GM23338 (cell line): ENCODE measurements around the gene LNX1. TPM values are rescaled to one million over a fixed set of nuclear protein-coding genes. Genes with fewer than 3 reads are reported as not detected.

Experiments
- ATAC-seq: fragments of 200-7000 bp; cut with Tn5 transposase; 3 replicates; pipeline ENCODE4 v1.9.1; 2020
- DNase-seq: peaks from one replicate; pipeline ENCODE4 v3.0.0-alpha.2; 2015; ENCODE audit warnings: low spot score
- H2AFZ ChIP-seq: fragments of 200-600 bp; sonication (generic); 2 replicates; pipeline ENCODE4 v1.8.0; 2016; ENCODE audit warnings: antibody characterized with exemption, mild to moderate bottlenecking, moderate library complexity
- H3F3A ChIP-seq: fragments of 200-600 bp; sonication (generic); replicated peaks from 2 replicates; pipeline ENCODE4 v1.8.0; 2017; ENCODE audit warnings: antibody characterized with exemption, mixed run types, low read depth
- H3K27ac ChIP-seq: fragments of 200-600 bp; sonication (generic); 2 replicates; pipeline ENCODE4 v1.6.1; 2016; ENCODE audit warnings: low read depth
- H3K27me3 ChIP-seq: fragments of 200-600 bp; sonication (generic); 2 replicates; pipeline ENCODE4 v1.8.0; 2016; ENCODE audit warnings: mild to moderate bottlenecking, mixed run types, moderate library complexity; ENCODE audit not compliant: insufficient read depth
- H3K36me3 ChIP-seq: fragments of 200-600 bp; sonication (generic); 2 replicates; pipeline ENCODE4 v1.8.0; 2016; ENCODE audit warnings: mild to moderate bottlenecking; ENCODE audit not compliant: insufficient read depth
- H3K4me1 ChIP-seq: fragments of 200-600 bp; sonication (generic); 2 replicates; pipeline ENCODE4 v1.8.0; 2016; ENCODE audit warnings: mild to moderate bottlenecking, moderate library complexity; ENCODE audit not compliant: insufficient read depth
- H3K4me2 ChIP-seq: fragments of 200-600 bp; sonication (generic); 2 replicates; pipeline ENCODE4 v1.7.1; 2017; ENCODE audit warnings: mixed run types
- H3K4me3 ChIP-seq: fragments of 200-600 bp; sonication (generic); 2 replicates; pipeline ENCODE4 v1.6.1; 2016; ENCODE audit warnings: mixed run types
- H3K79me2 ChIP-seq: fragments of 200-600 bp; sonication (generic); replicated peaks from 2 replicates; pipeline ENCODE4 v1.8.0; 2017; ENCODE audit warnings: mild to moderate bottlenecking; ENCODE audit not compliant: insufficient read depth
- H3K9me2 ChIP-seq: fragments of 200-600 bp; sonication (generic); 2 replicates; pipeline ENCODE4 v1.8.0; 2017; ENCODE audit not compliant: insufficient read depth
- H4K20me1 ChIP-seq: fragments of 200-600 bp; sonication (generic); replicated peaks from 2 replicates; pipeline ENCODE4 v1.8.0; 2017; ENCODE audit warnings: mild to moderate bottlenecking; ENCODE audit not compliant: insufficient read depth
- H3K27ac Mint-ChIP-seq: 2 replicates; pipeline ENCODE4 v1.8.0; 2020; ENCODE audit warnings: inconsistent platforms, mild to moderate bottlenecking, moderate library complexity, mixed read lengths
- H3K27me3 Mint-ChIP-seq: 3 replicates; pipeline ENCODE4 v1.8.0; 2022; ENCODE audit warnings: low read depth, mild to moderate bottlenecking, moderate library complexity, mixed read lengths, inconsistent platforms; ENCODE audit not compliant: insufficient read depth, poor library complexity
- H3K36me3 Mint-ChIP-seq: 3 replicates; pipeline ENCODE4 v1.8.0; 2021; ENCODE audit warnings: low read depth, mild to moderate bottlenecking, inconsistent platforms, moderate library complexity, mixed read lengths
- H3K4me1 Mint-ChIP-seq: 3 replicates; pipeline ENCODE4 v1.8.0; 2020; ENCODE audit warnings: mild to moderate bottlenecking, inconsistent platforms, mixed read lengths
- H3K4me3 Mint-ChIP-seq: 3 replicates; pipeline ENCODE4 v1.8.0; 2021; ENCODE audit warnings: moderate library complexity, mild to moderate bottlenecking, inconsistent platforms, mixed read lengths
- H3K9me3 Mint-ChIP-seq: 3 replicates; pipeline ENCODE4 v1.8.0; 2020; ENCODE audit warnings: moderate library complexity, mild to moderate bottlenecking, inconsistent platforms, mixed read lengths
- CREB1 ChIP-seq: fragments of 250-450 bp; sonication (Bioruptor Pico); IDR thresholded peaks from 2 replicates; pipeline ENCODE4 v1.5.0; 2020; ENCODE audit warnings: low read depth, mild to moderate bottlenecking, moderate library complexity
- EZH2 ChIP-seq: fragments of 200-600 bp; sonication (generic); IDR thresholded peaks from one replicate; pipeline ENCODE4 v1.8.0; 2017; ENCODE audit warnings: antibody characterized with exemption, mild to moderate bottlenecking, low read depth; ENCODE audit not compliant: unreplicated experiment
- EZH2phosphoT487 ChIP-seq: fragments of 200-600 bp; sonication (generic); IDR thresholded peaks from one replicate; pipeline ENCODE4 v1.8.1; 2018; ENCODE audit warnings: antibody characterized with exemption; ENCODE audit not compliant: unreplicated experiment
- JUNB ChIP-seq: IDR thresholded peaks from one replicate; pipeline ENCODE4 v1.6.1; 2016; ENCODE audit warnings: antibody characterized with exemption; ENCODE audit not compliant: unreplicated experiment
- NANOG ChIP-seq: IDR thresholded peaks from 2 replicates; pipeline ENCODE4 v1.6.1; 2016; ENCODE audit warnings: antibody characterized with exemption, borderline replicate concordance
- POLR2AphosphoS5 ChIP-seq: IDR thresholded peaks from 2 replicates; pipeline ENCODE4 v1.6.1; 2016; ENCODE audit warnings: antibody characterized with exemption, low read depth
- STAT1 ChIP-seq: IDR thresholded peaks from one replicate; pipeline ENCODE4 v1.6.1; 2016; ENCODE audit warnings: antibody characterized with exemption; ENCODE audit not compliant: unreplicated experiment
- ZNF331 ChIP-seq: fragments of 250-450 bp; sonication (Bioruptor Pico); IDR thresholded peaks from 2 replicates; pipeline ENCODE4 v1.5.0; 2020; ENCODE audit warnings: low read depth, mild to moderate bottlenecking, moderate library complexity
- polyA plus RNA-seq: library from polyadenylated mRNA; unstranded; fragments of >200 nt; fragmentation: Nextera tagmentation; extraction: Ambion mirVana; gene quantifications from 2 replicates; pipeline ENCODE4 v1.2.1, GENCODE V29; 2016
- total RNA-seq: library from RNA; depleted of rRNA; stranded (reverse); fragments of >200 nt; shearing (Covaris generic); gene quantifications from 2 replicates; pipeline ENCODE4 v1.2.3, GENCODE V29; 2014
- TF ChIP-seq, protein P1 (sequence below), 2 experiments: fragments of 200-600 bp in 1 of 2; sonication (generic) in 1 of 2; conservative IDR thresholded peaks; 2 replicates each; pipeline versions ENCODE4 v1.5.1 to v1.6.1; 2016 to 2017; ENCODE audit warnings: antibody characterized with exemption in 2 of 2, low read depth in 2 of 2, mild to moderate bottlenecking in 2 of 2, moderate library complexity in 1 of 2
- TF ChIP-seq, protein P2 (sequence below): IDR thresholded peaks from one replicate; pipeline ENCODE4 v1.6.1; 2018; ENCODE audit warnings: antibody characterized with exemption; ENCODE audit not compliant: unreplicated experiment

Gene LNX1
- total and polyA plus RNA-seq, 2 experiments from 2014 or later = 5.4 to 6.4 TPM

DNA sequence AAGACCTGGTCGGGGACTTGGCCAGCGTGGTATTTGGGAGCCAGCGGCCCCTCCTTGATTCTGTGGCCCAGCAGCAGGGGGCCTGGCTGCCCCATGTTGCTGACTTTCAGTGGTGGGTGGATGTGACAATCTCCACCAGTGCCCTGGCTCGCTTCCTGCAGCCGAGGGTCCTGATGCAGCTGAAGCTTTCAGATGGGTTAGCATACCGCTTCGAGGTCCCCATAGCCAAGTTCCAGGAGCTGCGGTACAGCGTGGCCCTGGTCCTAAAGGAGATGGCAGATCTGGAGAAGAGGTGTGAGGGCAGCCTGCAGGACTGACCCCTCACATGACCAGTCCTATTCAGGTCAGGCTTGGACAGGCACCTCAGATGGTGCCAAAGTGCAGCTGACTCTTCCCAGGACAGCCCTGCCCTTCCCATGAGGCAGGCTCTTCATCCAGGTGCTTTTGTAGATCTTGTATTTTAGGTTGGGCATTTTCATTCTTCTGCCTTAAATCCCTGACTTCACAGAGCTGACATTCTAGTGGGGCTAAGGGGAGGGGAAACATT, 15.1 kb downstream of the LNX1 start:
- H3K27ac ChIP-seq = no peak overlapping the region
- no peak overlapping the region for H3K4me3 ChIP-seq
- H3K4me1 Mint-ChIP-seq = peaks cover 4% of the 10 kb centered on the region
- no peaks in the 10 kb centered on the region for H3K36me3 ChIP-seq
- H3K27ac Mint-ChIP-seq = no peak overlapping the region
- no peak overlapping the region for H2AFZ ChIP-seq
- H3F3A ChIP-seq = no peaks in the 10 kb centered on the region
- H4K20me1 ChIP-seq = no peaks in the 10 kb centered on the region
- H3K36me3 Mint-ChIP-seq = peaks cover 7% of the 10 kb centered on the region; the same call in 1 of the 3 replicates
- H3K27me3 ChIP-seq = no peaks in the 10 kb centered on the region
- no peak overlapping the region for H3K4me2 ChIP-seq
- no peak for TF ChIP-seq POLR2AphosphoS5
- no peak for TF ChIP-seq NANOG
- TF ChIP-seq CREB1 (CRISPR knock-in tag) = no peak
- no peak for TF ChIP-seq EZH2
- no peak for TF ChIP-seq STAT1
- no peak for TF ChIP-seq EZH2phosphoT487
- TF ChIP-seq JUNB = no peak
- peaks cover 5% of the 10 kb centered on the region; the same call in 1 of the 3 replicates for H3K9me3 Mint-ChIP-seq
- no peak for ATAC-seq
- DNase-seq = no peak
- H3K9me2 ChIP-seq = no peaks in the 10 kb centered on the region
- no peaks in the 10 kb centered on the region for H3K79me2 ChIP-seq
- no peak overlapping the region for H3K4me3 Mint-ChIP-seq
- H3K27me3 Mint-ChIP-seq = peaks cover 3% of the 10 kb centered on the region
- H3K4me1 ChIP-seq = peaks cover 6% of the 10 kb centered on the region; the same call in 1 of the 2 replicates

DNA sequence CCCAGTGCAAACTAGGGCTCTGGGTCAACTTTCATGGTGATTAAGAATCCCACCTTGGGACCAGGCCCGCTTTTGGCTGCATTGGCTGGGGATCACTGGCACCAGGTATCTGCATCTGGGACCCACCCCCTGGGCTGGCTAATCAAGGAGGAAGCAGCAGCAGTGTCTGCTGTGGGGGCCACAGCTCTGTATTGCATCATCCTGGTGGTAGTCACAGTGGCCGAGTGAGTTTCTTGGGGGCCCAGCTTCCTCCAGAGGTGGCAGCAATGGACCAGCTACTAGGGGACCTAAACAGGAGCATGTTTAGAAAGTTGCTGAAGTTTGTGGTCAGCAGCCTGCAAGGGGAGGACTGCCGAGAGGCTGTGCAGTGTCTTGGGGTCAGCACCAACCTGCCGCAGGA, 15.7 kb downstream of the LNX1 start:
- no peaks in the 10 kb centered on the region for H3K27me3 ChIP-seq
- no peaks in the 10 kb centered on the region for H3F3A ChIP-seq
- Mint-ChIP-seq H3K9me3 (peaks cover 6% of the 10 kb centered on the region; the same call in 1 of the 3 replicates), H3K27me3 (peaks cover 3% of the 10 kb centered on the region), H3K4me3 (no peak overlapping the region), H3K27ac (no peak overlapping the region), H3K36me3 (peaks cover 8% of the 10 kb centered on the region; the same call in 1 of the 3 replicates), H3K4me1 (peaks cover 4% of the 10 kb centered on the region)
- ATAC-seq = no peak
- no peaks in the 10 kb centered on the region for H3K36me3 ChIP-seq
- H3K4me2 ChIP-seq = no peak overlapping the region
- DNase-seq = no peak
- no peaks in the 10 kb centered on the region for H3K9me2 ChIP-seq
- TF ChIP-seq, protein P1, sequence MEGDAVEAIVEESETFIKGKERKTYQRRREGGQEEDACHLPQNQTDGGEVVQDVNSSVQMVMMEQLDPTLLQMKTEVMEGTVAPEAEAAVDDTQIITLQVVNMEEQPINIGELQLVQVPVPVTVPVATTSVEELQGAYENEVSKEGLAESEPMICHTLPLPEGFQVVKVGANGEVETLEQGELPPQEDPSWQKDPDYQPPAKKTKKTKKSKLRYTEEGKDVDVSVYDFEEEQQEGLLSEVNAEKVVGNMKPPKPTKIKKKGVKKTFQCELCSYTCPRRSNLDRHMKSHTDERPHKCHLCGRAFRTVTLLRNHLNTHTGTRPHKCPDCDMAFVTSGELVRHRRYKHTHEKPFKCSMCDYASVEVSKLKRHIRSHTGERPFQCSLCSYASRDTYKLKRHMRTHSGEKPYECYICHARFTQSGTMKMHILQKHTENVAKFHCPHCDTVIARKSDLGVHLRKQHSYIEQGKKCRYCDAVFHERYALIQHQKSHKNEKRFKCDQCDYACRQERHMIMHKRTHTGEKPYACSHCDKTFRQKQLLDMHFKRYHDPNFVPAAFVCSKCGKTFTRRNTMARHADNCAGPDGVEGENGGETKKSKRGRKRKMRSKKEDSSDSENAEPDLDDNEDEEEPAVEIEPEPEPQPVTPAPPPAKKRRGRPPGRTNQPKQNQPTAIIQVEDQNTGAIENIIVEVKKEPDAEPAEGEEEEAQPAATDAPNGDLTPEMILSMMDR (conservative IDR thresholded peaks at IDR 0.05; ENCODE audit: low read depth in 2 of 2) = no peak
- TF ChIP-seq ZNF331 (CRISPR knock-in tag) = no peak
- TF ChIP-seq CREB1 (CRISPR knock-in tag) = no peak
- TF ChIP-seq, protein P2, sequence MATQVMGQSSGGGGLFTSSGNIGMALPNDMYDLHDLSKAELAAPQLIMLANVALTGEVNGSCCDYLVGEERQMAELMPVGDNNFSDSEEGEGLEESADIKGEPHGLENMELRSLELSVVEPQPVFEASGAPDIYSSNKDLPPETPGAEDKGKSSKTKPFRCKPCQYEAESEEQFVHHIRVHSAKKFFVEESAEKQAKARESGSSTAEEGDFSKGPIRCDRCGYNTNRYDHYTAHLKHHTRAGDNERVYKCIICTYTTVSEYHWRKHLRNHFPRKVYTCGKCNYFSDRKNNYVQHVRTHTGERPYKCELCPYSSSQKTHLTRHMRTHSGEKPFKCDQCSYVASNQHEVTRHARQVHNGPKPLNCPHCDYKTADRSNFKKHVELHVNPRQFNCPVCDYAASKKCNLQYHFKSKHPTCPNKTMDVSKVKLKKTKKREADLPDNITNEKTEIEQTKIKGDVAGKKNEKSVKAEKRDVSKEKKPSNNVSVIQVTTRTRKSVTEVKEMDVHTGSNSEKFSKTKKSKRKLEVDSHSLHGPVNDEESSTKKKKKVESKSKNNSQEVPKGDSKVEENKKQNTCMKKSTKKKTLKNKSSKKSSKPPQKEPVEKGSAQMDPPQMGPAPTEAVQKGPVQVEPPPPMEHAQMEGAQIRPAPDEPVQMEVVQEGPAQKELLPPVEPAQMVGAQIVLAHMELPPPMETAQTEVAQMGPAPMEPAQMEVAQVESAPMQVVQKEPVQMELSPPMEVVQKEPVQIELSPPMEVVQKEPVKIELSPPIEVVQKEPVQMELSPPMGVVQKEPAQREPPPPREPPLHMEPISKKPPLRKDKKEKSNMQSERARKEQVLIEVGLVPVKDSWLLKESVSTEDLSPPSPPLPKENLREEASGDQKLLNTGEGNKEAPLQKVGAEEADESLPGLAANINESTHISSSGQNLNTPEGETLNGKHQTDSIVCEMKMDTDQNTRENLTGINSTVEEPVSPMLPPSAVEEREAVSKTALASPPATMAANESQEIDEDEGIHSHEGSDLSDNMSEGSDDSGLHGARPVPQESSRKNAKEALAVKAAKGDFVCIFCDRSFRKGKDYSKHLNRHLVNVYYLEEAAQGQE = no peak
- peaks cover 6% of the 10 kb centered on the region; the same call in 1 of the 2 replicates for H3K4me1 ChIP-seq
- H3K4me3 ChIP-seq = no peak overlapping the region
- no peaks in the 10 kb centered on the region for H3K79me2 ChIP-seq
- no peak overlapping the region for H2AFZ ChIP-seq
- no peaks in the 10 kb centered on the region for H4K20me1 ChIP-seq
- H3K27ac ChIP-seq = no peak overlapping the region
